Measurements from ENCODE around the gene UBE2I. TPM values are rescaled to one million over a fixed set of nuclear protein-coding genes. Genes with fewer than 3 reads are reported as not detected.
"Not testable (repeated sequence)": the region's sequence is repeated elsewhere in the genome, so short reads cannot be mapped to it uniquely, and the experiment has no call there.

UBE2I gene
- total RNA-seq, 1 donor from 2014 or later, result 105 TPM

GRCh38 chr16:1326391-1326790 lies 17.0 kb downstream of the UBE2I start:
- H3K4me1 Mint-ChIP-seq (ENCODE audit: low read depth), result no peaks in the 10 kb centered on the region
- H3K27ac Mint-ChIP-seq (ENCODE audit: unreplicated experiment), result no peak overlapping the region
- H3K36me3 Mint-ChIP-seq (ENCODE audit: low read depth), result peaks cover 7% of the 10 kb centered on the region
- H3K27me3 Mint-ChIP-seq (ENCODE audit: low read depth), result no peaks in the 10 kb centered on the region
- no peak for TF ChIP-seq CTCF (IDR thresholded peaks at IDR 0.05)
- DNase-seq (ENCODE audit: low spot score), result no peak
- H3K9me3 Mint-ChIP-seq (ENCODE audit: low read depth), result no peaks in the 10 kb centered on the region
- no peak overlapping the region for H3K4me3 Mint-ChIP-seq (ENCODE audit: unreplicated experiment)

- Mint-ChIP-seq H3K4me3 (ENCODE audit: unreplicated experiment) (no peak overlapping the region), H3K27ac (ENCODE audit: unreplicated experiment) (no peak overlapping the region), H3K4me1 (ENCODE audit: low read depth) (no peaks in the 10 kb centered on the region), H3K9me3 (ENCODE audit: low read depth) (no peaks in the 10 kb centered on the region), H3K27me3 (ENCODE audit: low read depth) (peaks cover 5% of the 10 kb centered on the region), H3K36me3 (ENCODE audit: low read depth) (peaks cover 7% of the 10 kb centered on the region)
- DNase-seq (ENCODE audit: low spot score), result no peak
- no peak for TF ChIP-seq CTCF (IDR thresholded peaks at IDR 0.05)
Measured at GRCh38 chr16:1326946-1327618, 17.6 kb downstream of the UBE2I start.

GRCh38 chr16:1327619-1327947 lies 18.1 kb downstream of the UBE2I start:
- DNase-seq (ENCODE audit: low spot score), result no peak
- no peak overlapping the region for H3K4me3 Mint-ChIP-seq (ENCODE audit: unreplicated experiment)
- TF ChIP-seq CTCF (IDR thresholded peaks at IDR 0.05), result no peak
- peaks cover 10% of the 10 kb centered on the region for H3K27me3 Mint-ChIP-seq (ENCODE audit: low read depth)
- H3K27ac Mint-ChIP-seq (ENCODE audit: unreplicated experiment), result no peak overlapping the region
- no peaks in the 10 kb centered on the region for H3K9me3 Mint-ChIP-seq (ENCODE audit: low read depth)
- H3K4me1 Mint-ChIP-seq (ENCODE audit: low read depth), result peaks cover 2% of the 10 kb centered on the region
- H3K36me3 Mint-ChIP-seq (ENCODE audit: low read depth), result peaks cover 7% of the 10 kb centered on the region

GRCh38 chr16:1328136-1328535 lies 18.7 kb downstream of the UBE2I start:
- not testable (repeated sequence) for DNase-seq (ENCODE audit: low spot score); H3K4me1 Mint-ChIP-seq (ENCODE audit: low read depth); H3K4me3 Mint-ChIP-seq (ENCODE audit: unreplicated experiment); H3K27ac Mint-ChIP-seq (ENCODE audit: unreplicated experiment); H3K9me3 Mint-ChIP-seq (ENCODE audit: low read depth); H3K36me3 Mint-ChIP-seq (ENCODE audit: low read depth)
- H3K27me3 Mint-ChIP-seq (ENCODE audit: low read depth), result peaks cover 12% of the 10 kb centered on the region

GRCh38 chr16:1328961-1329360 lies 19.5 kb downstream of the UBE2I start:
- not testable (repeated sequence) for DNase-seq (ENCODE audit: low spot score); H3K27ac Mint-ChIP-seq (ENCODE audit: unreplicated experiment); H3K9me3 Mint-ChIP-seq (ENCODE audit: low read depth); H3K36me3 Mint-ChIP-seq (ENCODE audit: low read depth); H3K4me3 Mint-ChIP-seq (ENCODE audit: unreplicated experiment); H3K4me1 Mint-ChIP-seq (ENCODE audit: low read depth)
- H3K27me3 Mint-ChIP-seq (ENCODE audit: low read depth), result peaks cover 12% of the 10 kb centered on the region

GRCh38 chr16:1330260-1330914 lies 21.0 kb downstream of the UBE2I start:
- H3K27ac Mint-ChIP-seq (ENCODE audit: unreplicated experiment), result no peak overlapping the region

More at GRCh38 chr16:1330260-1330914, 21.0 kb downstream of the UBE2I start:
- Mint-ChIP-seq H3K4me3 (ENCODE audit: unreplicated experiment) (no peak overlapping the region), H3K36me3 (ENCODE audit: low read depth) (no peaks in the 10 kb centered on the region), H3K4me1 (ENCODE audit: low read depth) (peaks cover 4% of the 10 kb centered on the region), H3K9me3 (ENCODE audit: low read depth) (no peaks in the 10 kb centered on the region), H3K27me3 (ENCODE audit: low read depth) (peaks cover 21% of the 10 kb centered on the region)
- TF ChIP-seq CTCF (IDR thresholded peaks at IDR 0.05), result peak; percentile 71
- no peak for DNase-seq (ENCODE audit: low spot score)
